Neutrophil (primary cell): ENCODE measurements around the gene ATP6V1F.

Experiments used
- H3K27ac ChIP-seq: fragments of 200-600 bp; sonication (generic); 2 replicates; pipeline ENCODE4 v1.5.1; 2016; ENCODE audit warnings: mild to moderate bottlenecking, moderate library complexity
- H3K27me3 ChIP-seq: fragments of 200-600 bp; sonication (generic); 2 replicates; pipeline ENCODE4 v1.6.0; 2016; ENCODE audit warnings: mild to moderate bottlenecking
- H3K36me3 ChIP-seq: fragments of 200-600 bp; sonication (generic); 2 replicates; pipeline ENCODE4 v1.5.1; 2017
- H3K4me1 ChIP-seq, 2 experiments: fragments of 200-600 bp in 1 of 2; sonication (generic) in 1 of 2; 1 replicate in 1 of 2; 2 replicates in 1 of 2; pipeline versions ENCODE4 v1.5.1 to v1.6.1; 2013 to 2016; ENCODE audit warnings: low read depth in 1 of 2, low read length in 1 of 2, mild to moderate bottlenecking in 1 of 2, moderate library complexity in 1 of 2; ENCODE audit not compliant: control insufficient read depth in 1 of 2, insufficient read depth in 1 of 2
- H3K4me3 ChIP-seq, 2 experiments: fragments of 200-600 bp in 1 of 2; sonication (generic) in 1 of 2; 1 replicate in 1 of 2; 2 replicates in 1 of 2; pipeline ENCODE4 v1.5.1; 2013 to 2016; ENCODE audit warnings: low read depth in 1 of 2, low read length in 1 of 2, mild to moderate bottlenecking in 1 of 2, moderate library complexity in 1 of 2
- H3K9me3 ChIP-seq: fragments of 200-600 bp; sonication (generic); 2 replicates; pipeline ENCODE4 v1.5.1; 2016
- CTCF ChIP-seq: fragments of 200-600 bp; sonication (generic); IDR thresholded peaks from 2 replicates; pipeline ENCODE4 v1.5.1; 2016; ENCODE audit warnings: antibody characterized with exemption

ATP6V1F gene

GRCh38 chr7:128833148-128833945 is 29.3 kb upstream of the ATP6V1F start:
- H3K27ac ChIP-seq: no peak overlapping the region
- H3K4me3 ChIP-seq: no peak overlapping the region
- H3K36me3 ChIP-seq: no peaks in the 10 kb centered on the region
- H3K27me3 ChIP-seq: peaks cover 74% of the 10 kb centered on the region
- no peak for TF ChIP-seq CTCF
- peaks cover 8 to 16% of the 10 kb centered on the region in 2 experiments for H3K4me1 ChIP-seq
- no peaks in the 10 kb centered on the region for H3K9me3 ChIP-seq

GRCh38 chr7:128833946-128834325 is 28.7 kb upstream of the ATP6V1F start:
- H3K4me3 ChIP-seq: no peak overlapping the region
- H3K27ac ChIP-seq: no peak overlapping the region
- no peaks in the 10 kb centered on the region for H3K36me3 ChIP-seq
- H3K27me3 ChIP-seq: peaks cover 68% of the 10 kb centered on the region
- H3K9me3 ChIP-seq: no peaks in the 10 kb centered on the region
- TF ChIP-seq CTCF: no peak
- peaks cover 8 to 16% of the 10 kb centered on the region in 2 experiments for H3K4me1 ChIP-seq

- TF ChIP-seq CTCF: no peak
- H3K27me3 ChIP-seq: peaks cover 55% of the 10 kb centered on the region
- H3K36me3 ChIP-seq: no peaks in the 10 kb centered on the region
- H3K27ac ChIP-seq: no peak overlapping the region
- H3K4me3 ChIP-seq: no peak overlapping the region
- H3K4me1 ChIP-seq: peaks cover 5 to 12% of the 10 kb centered on the region in 2 experiments
- no peaks in the 10 kb centered on the region for H3K9me3 ChIP-seq
Observed at GRCh38 chr7:128835231-128835751, 27.4 kb upstream of the ATP6V1F start.

GRCh38 chr7:128835790-128836641 is 26.6 kb upstream of the ATP6V1F start:
- H3K4me3 ChIP-seq: no peak overlapping the region
- no peaks in the 10 kb centered on the region for H3K9me3 ChIP-seq
- H3K27me3 ChIP-seq: peaks cover 48% of the 10 kb centered on the region
- H3K27ac ChIP-seq: no peak overlapping the region
- TF ChIP-seq CTCF: no peak
- no peaks in the 10 kb centered on the region for H3K36me3 ChIP-seq
- peaks cover 0 to 5% of the 10 kb centered on the region in 2 experiments for H3K4me1 ChIP-seq

GRCh38 chr7:128836729-128837348 is 25.8 kb upstream of the ATP6V1F start:
- TF ChIP-seq CTCF: no peak
- Histone ChIP-seq H3K4me1 (no peaks in the 10 kb centered on the region), H3K9me3 (no peaks in the 10 kb centered on the region), H3K27me3 (peaks cover 39% of the 10 kb centered on the region), H3K27ac (no peak overlapping the region), H3K4me3 (no peak overlapping the region), H3K36me3 (no peaks in the 10 kb centered on the region)
